ENCODE measurements around the gene PPP1R12B.
A peak's percentile ranks its signal among the peaks of the same experiment; 100 is the strongest.

DNA sequence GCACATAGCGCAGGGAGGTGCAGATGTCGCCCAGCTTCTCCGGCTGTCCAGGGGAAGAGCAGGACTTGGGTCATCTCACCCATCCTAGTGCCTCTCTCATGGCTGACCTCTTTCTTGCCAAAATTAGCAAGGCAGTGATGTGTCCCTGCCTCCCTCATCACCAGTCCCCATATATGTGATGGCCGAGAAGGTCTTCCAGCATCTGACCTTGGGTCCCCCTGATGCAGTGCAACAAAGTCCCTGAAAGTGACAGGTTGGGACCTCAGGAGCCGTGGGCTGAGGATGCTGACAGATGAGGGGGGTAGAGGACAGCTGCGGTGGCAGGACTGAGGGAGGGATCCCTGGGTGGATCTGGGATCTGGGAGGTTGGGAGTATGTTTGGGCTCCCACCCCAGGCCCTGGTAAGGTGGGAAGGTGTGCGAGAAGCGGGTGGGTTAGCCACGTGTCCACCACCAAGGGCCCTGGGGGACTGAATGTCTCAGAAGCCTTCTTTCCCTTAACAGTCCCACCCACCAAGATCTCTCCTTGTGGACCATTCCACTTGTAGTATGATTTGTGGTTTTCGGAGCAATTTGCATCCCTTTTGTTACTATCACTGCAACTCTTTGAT, 252.0 kb downstream of the PPP1R12B start:
- TF ChIP-seq, protein P1, sequence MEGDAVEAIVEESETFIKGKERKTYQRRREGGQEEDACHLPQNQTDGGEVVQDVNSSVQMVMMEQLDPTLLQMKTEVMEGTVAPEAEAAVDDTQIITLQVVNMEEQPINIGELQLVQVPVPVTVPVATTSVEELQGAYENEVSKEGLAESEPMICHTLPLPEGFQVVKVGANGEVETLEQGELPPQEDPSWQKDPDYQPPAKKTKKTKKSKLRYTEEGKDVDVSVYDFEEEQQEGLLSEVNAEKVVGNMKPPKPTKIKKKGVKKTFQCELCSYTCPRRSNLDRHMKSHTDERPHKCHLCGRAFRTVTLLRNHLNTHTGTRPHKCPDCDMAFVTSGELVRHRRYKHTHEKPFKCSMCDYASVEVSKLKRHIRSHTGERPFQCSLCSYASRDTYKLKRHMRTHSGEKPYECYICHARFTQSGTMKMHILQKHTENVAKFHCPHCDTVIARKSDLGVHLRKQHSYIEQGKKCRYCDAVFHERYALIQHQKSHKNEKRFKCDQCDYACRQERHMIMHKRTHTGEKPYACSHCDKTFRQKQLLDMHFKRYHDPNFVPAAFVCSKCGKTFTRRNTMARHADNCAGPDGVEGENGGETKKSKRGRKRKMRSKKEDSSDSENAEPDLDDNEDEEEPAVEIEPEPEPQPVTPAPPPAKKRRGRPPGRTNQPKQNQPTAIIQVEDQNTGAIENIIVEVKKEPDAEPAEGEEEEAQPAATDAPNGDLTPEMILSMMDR (conservative IDR thresholded peaks at IDR 0.05), result peak; percentile 37; the same call in 1 of the 2 replicates
- no peak for TF ChIP-seq EZH2 (IDR thresholded peaks at IDR 0.05; ENCODE audit: low read depth)
